Mesothelial cell of epicardium (in vitro differentiated cells): Measurements from ENCODE around the gene ECHDC1. TPM values are rescaled to one million over a fixed set of nuclear protein-coding genes. Genes with fewer than 3 reads are reported as not detected.

Experiments used
- DNase-seq, 2 experiments: peaks; one replicate each; pipeline ENCODE4 v3.0.0; 2021; ENCODE audit warnings: low spot score in 2 of 2; ENCODE audit not compliant: unreplicated experiment in 2 of 2
- H3K27ac Mint-ChIP-seq: 2 replicates; pipeline ENCODE4 v1.8.0; 2021; ENCODE audit warnings: mixed read lengths
- H3K27me3 Mint-ChIP-seq: 2 replicates; pipeline ENCODE4 v1.8.0; 2021; ENCODE audit warnings: low read depth, mixed read lengths
- H3K36me3 Mint-ChIP-seq: 2 replicates; pipeline ENCODE4 v1.8.0; 2021; ENCODE audit warnings: mixed read lengths
- H3K4me1 Mint-ChIP-seq: 2 replicates; pipeline ENCODE4 v1.8.0; 2021; ENCODE audit warnings: mixed read lengths
- H3K4me3 Mint-ChIP-seq: 2 replicates; pipeline ENCODE4 v1.8.0; 2021; ENCODE audit warnings: mild to moderate bottlenecking, moderate library complexity, mixed read lengths
- H3K9me3 Mint-ChIP-seq: 2 replicates; pipeline ENCODE4 v1.8.0; 2021; ENCODE audit warnings: mixed read lengths
- CTCF ChIP-seq: fragments of 200-600 bp; sonication (generic); IDR thresholded peaks from one replicate; pipeline ENCODE4 v1.5.0; 2021; ENCODE audit warnings: antibody characterized with exemption; ENCODE audit not compliant: unreplicated experiment
- total RNA-seq: library from RNA; stranded (reverse); gene quantifications from 3 replicates; pipeline ENCODE4 v1.2.1, GENCODE V29; 2021

ECHDC1 gene
- total RNA-seq, 1 donor from 2014 or later = 52.8 TPM

GRCh38 chr6:127383988-127384387 is 40.6 kb upstream of the ECHDC1 start:
- no peak for TF ChIP-seq CTCF

GRCh38 chr6:127382413-127382812 is 39.0 kb upstream of the ECHDC1 start:
- peaks cover 23% of the 10 kb centered on the region for H3K4me1 Mint-ChIP-seq
- no peak overlapping the region for H3K4me3 Mint-ChIP-seq
- no peak overlapping the region for H3K27ac Mint-ChIP-seq
- peaks cover 22% of the 10 kb centered on the region for H3K36me3 Mint-ChIP-seq
- H3K27me3 Mint-ChIP-seq = no peaks in the 10 kb centered on the region
- TF ChIP-seq CTCF = no peak
- DNase-seq = no peak
- H3K9me3 Mint-ChIP-seq = peaks cover 13% of the 10 kb centered on the region

More at GRCh38 chr6:127383988-127384387, 40.6 kb upstream of the ECHDC1 start:
- peaks cover 24% of the 10 kb centered on the region for H3K4me1 Mint-ChIP-seq
- H3K27me3 Mint-ChIP-seq = no peaks in the 10 kb centered on the region
- peaks cover 20% of the 10 kb centered on the region for H3K36me3 Mint-ChIP-seq
- peak overlapping the region; percentile 23 for H3K27ac Mint-ChIP-seq
- no peak for DNase-seq
- peaks cover 10% of the 10 kb centered on the region for H3K9me3 Mint-ChIP-seq
- no peak overlapping the region for H3K4me3 Mint-ChIP-seq

GRCh38 chr6:127381384-127381783 is 38.0 kb upstream of the ECHDC1 start:
- Mint-ChIP-seq H3K36me3 (peaks cover 24% of the 10 kb centered on the region), H3K4me3 (no peak overlapping the region), H3K4me1 (peaks cover 28% of the 10 kb centered on the region), H3K27me3 (no peaks in the 10 kb centered on the region), H3K27ac (no peak overlapping the region), H3K9me3 (peaks cover 15% of the 10 kb centered on the region)
- TF ChIP-seq CTCF = no peak
- DNase-seq = no peak

- peaks cover 9% of the 10 kb centered on the region for H3K4me1 Mint-ChIP-seq
- no peak for DNase-seq
- no peak overlapping the region for H3K4me3 Mint-ChIP-seq
- no peak for TF ChIP-seq CTCF
- peaks cover 36% of the 10 kb centered on the region for H3K36me3 Mint-ChIP-seq
- H3K9me3 Mint-ChIP-seq = peaks cover 24% of the 10 kb centered on the region
- H3K27me3 Mint-ChIP-seq = no peaks in the 10 kb centered on the region
- peak overlapping the region; percentile 21 for H3K27ac Mint-ChIP-seq
Observed at GRCh38 chr6:127376685-127377084, 33.3 kb upstream of the ECHDC1 start.

GRCh38 chr6:127367023-127367375 is 23.6 kb upstream of the ECHDC1 start:
- TF ChIP-seq CTCF = no peak
- H3K36me3 Mint-ChIP-seq = peaks cover 69% of the 10 kb centered on the region
- no peak overlapping the region for H3K27ac Mint-ChIP-seq
- no peaks in the 10 kb centered on the region for H3K4me1 Mint-ChIP-seq
- no peaks in the 10 kb centered on the region for H3K27me3 Mint-ChIP-seq
- no peak for DNase-seq
- H3K9me3 Mint-ChIP-seq = peaks cover 59% of the 10 kb centered on the region
- H3K4me3 Mint-ChIP-seq = no peak overlapping the region
